ENCODE results near the gene FAM187B.
"Not testable (repeated sequence)": the region's sequence is repeated elsewhere in the genome, so short reads cannot be mapped to it uniquely, and the experiment has no call there.

The FAM187B gene

DNA sequence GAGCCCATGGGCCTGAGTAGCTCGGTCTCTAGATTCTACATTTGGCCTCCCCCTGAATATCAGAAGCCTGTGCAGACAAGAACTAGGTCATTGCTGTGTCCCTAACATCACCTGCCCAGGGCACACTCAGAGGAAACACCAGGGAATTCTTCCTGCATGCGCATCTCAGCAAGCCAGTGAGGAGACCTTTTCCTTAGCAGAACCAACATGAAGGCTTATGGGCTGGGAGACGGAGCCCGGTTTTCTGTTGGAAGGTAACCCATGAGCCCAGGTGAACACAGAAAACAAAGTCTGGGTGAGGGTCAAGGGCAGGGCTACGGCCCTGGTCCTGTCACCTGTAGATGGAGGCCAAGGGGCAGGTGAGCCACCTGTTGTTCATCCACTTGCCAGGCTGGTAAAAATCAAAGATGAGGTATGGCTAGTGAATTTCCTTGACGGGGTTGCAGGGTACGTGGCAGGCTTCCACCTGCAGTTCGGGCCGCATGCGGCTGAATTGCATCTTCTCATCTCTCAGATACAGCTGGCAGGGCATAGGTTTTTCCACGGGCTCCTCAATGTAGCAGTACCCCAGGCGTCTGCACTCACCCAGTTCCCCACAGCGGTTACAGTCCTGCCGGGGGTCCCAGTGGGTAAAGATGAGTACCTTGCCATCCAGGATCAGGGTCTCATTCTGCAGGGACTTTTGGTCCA lies 3.6 kb upstream of the FAM187B start:
- DNase-seq = no peak

DNA sequence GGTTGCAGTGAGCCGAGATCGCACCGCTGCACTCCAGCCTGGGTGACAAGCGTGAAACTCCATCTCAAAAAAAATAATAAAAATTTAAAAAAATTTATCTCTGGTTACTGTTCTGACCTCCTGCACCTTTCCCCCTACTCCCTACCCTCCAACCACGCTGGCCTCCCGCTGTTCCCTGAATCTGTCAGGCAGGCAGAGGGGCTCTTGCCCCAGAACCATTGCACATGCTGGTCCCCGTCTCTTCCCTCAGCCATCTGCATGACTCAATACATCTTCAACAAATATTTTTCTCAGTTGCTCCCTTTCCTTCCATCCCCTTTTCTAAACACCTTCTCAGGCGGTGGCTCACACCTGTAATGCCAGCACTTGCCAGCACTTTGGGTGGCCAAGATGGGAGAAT lies 1.1 kb upstream of the FAM187B start:
- no peak for DNase-seq

DNA sequence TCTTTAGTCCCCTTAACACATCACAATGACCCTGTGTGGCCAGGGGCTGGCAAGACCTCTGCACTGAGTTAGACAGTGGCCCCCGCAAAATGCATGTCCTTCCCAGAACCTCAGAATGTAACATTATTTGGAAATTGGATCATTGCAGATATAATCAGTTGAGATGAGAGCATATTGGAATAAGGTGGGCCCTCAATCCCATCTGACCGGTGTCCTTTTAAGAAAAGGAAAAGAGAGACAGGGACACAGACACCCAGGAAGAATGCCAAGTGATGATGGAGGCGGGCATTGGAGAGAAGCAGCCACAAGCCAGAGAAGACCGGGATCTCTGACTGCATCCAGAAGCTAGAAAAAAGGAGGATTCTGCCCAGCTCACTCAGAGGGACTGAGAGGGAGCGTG lies 1.8 kb downstream of the FAM187B start:
- no peak for DNase-seq

DNA sequence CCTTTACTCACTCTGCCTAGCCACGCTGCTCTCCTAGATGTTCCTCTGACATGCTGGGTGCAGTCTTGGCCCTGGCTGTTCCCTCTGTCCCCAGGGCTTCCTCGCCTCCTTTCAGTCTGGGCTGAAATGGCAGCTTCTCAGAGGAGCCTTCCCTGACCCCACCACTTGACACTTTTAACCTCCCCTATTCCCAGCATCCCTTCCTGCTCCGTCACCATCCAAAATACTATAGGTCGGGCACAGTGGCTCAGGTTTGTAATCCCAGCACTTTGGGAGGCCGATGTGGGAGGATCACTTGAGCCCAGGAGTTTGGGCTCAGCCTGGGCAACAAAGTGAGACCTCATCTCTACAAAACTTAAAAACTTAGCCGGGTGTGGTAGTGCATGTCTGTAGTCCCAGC lies 2.6 kb downstream of the FAM187B start:
- no peak for DNase-seq

DNA sequence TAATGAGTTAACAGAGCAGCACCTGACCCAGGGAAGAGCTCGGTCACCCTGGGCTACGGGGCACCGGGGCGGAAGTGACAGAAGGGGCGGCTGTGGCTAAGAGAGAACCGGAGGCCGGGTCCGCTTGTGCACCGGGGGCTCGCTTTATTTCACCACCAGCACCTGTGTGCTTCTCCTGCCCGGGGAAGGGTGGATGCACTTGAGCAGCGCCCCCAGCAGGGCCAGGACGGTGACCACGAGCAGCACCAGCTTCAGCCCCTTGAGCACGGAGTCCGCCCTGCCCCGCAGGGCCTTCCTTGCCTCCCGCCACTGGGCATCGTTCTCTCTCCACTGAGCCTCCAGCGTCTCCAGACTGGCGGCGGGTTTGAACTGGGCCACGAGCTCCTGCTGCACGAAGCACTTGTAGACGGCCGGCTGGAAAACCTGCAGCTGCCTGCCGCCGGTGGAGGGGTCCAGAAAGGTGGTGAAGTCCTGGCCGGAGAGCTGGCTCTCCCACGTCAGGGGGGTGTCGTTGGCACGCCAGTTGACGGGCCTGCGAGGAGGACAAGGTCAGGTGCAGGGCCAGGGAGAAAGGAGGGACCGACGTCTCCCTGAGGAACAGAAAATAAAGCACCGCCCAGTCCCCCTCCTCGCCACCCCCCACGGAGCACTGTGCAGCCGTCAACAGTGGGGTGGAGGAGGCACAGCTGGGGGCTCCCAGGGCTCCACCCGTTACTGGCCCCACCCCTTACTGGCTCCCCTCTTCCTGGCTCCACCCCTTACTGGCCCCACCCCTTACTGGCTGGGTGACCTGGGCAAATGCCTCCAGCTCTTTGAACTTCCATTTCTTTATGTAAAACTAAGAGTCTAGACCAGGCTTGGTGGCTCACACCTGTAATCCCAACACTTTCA lies 3.6 kb downstream of the FAM187B start:
- DNase-seq = no peak

DNA sequence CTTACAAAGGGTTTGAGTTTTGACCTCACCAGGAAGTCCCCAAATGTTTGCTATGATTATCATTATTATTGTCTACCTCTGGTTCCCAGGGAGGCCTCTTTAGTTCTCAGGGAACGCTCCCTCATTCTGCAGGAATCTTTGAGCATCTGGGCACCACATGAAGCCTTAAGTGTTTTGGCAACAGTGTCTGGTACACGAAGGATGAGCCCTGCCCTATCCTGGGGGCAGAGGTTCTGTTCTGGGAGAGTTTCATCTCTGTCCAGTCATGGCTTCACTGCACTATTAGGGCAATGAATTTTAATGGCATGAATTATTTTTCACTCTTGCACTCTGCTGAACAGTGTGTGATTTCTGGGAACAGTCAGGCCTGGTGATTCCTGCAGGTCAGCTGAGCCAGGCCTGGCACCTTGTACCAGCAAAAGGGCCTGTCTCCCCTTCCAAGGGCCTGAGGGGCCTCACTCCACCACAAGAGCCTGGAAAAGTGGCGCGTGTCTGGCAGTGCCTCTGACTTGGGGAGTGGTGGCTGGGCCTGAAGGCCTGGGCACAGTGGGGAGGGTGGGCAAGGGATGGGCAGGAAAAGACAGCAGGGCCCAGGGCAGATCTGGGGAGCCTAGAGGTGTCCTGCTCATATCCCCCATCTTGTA lies 4.6 kb downstream of the FAM187B start:
- DNase-seq = no peak

DNA sequence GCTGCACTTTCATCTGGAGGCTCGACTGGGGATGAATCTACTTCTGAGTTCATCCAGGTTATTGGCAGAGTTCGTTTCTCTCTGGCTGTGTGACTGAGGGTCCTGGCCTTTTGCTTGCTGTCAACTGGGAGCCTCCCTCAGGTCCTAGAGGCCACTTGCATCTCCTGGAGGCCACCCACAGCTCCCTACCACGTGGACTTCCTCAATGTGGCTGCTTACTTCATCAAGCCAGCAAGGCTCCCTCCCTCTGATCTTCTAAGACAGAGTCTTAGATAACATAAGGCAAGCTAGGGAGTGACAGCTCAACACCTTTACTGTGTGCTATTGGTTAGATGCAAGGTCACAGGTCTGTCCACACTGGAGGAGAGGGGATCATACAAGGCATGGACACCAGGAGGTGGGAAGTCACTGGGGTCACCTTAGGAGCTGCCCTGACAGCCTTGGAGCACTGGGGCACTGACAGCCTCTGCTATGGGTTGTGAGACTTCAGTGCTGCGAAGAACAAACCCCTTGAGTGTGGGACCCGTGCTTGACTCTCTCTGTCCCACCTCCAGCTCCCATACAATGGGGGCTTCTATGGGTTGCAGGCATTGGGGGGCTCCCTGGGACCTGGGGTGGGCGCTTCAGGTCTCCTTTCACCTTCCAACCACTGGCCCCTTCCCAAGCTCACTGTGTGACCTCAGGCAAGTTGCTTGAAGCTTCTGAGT lies 5.3 kb downstream of the FAM187B start:
- no peak for DNase-seq

DNA sequence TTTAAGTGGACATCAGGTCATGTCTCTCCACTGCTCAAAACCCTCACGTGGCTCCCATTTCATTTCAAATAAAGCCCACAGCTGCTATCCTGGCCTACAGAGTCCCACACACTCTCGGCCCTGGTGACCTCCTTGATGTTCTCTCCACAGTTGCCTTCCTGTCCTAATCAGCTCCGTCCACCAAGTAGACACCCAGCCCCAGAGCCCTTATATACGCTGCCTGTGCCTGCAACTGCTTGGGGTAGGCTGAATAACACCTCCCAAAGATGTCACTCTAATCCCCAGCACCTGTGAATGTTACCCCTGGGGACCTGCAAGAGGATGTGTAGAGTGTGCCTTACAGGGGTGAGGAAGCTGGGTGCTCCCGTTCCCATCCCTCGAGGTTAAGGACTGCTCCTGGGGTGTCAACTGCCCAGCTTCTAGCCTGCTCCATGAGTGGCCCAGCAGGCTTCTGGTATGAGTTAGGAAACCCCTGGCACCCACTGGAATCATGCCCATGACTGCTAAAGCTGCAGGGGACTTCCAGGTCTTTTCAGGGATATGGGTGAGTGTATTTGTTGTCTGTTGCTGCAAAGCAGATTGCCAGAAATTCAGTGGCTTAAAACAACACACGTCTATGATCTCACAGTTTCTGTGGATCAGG lies 6.0 kb downstream of the FAM187B start:
- no peak for DNase-seq

DNA sequence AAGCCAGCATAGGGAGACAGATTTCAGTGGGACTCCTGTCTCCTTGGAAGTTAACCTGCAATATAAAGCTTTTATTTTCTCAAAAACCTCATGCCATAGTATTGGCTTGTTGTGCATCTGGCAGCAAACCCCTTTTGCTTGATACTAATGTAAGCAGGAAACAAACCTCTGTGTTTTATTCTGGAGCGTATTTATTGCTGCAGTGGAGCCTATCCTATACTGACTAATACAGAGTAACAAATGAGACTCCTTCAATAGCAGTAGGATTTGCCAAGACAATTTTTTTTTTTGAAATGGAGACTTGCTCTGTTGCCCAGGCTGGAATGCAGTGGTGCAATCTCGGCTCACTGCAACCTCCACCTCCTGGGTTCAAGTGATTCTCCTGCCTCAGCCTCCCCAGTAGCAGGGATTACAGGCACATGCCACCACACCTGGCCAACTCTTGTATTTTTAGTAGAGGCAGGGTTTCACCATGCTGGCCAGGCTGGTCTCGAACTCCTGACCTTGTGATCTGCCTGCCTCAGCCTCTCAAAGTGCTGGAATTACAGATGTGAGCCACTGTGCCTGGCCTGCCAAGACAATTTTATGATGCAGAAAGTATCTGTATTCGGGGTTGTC lies 7.5 kb downstream of the FAM187B start:
- not testable (repeated sequence) for DNase-seq

DNA sequence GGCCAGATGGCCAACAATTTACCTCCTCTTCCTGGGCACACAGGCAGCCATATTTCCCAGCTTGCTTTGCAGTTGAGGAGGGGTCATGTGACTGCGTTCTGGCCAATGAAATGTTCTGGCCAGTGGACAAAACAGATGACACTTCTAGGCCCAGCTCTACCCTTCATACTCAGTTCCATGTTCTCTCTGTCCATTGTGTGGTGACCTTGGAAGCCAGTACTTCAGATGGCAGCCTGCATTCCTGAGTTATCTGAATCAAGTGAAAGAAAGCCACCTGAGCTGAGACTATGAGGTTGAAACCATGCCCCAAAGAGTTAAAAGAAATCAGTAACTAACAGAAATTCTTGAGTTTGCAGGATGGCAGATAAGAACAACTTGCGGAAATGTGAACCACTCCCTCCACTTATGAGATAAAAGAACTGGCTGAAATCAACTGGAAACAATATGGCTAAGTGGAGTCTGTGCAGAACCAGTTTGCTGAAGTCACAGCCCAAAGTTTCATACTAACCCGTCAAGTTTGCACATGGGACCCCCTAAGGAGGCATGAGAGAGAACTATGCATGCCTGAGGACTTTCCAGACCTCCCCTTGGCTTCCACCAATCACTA lies 8.1 kb downstream of the FAM187B start:
- no peak for DNase-seq

DNA sequence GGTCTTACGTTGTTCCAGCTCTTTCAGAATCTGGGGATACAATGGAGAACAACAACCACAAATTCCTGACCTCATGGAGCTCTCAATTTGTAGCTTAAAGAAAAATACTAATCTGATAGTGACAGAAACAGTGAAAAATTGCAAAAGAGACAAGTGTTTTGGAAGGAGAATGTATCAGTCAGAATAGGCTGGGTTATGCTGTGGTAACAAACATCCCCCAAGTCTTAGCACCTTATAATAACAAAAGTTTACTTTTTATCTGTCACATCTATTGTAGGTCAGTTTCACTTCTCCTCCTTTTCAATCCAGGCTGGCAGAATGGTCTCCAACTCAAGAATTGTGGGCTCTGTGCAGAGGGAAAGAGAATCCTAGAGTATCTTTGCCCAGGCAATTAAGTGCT lies 9.5 kb downstream of the FAM187B start:
- DNase-seq = no peak

DNA sequence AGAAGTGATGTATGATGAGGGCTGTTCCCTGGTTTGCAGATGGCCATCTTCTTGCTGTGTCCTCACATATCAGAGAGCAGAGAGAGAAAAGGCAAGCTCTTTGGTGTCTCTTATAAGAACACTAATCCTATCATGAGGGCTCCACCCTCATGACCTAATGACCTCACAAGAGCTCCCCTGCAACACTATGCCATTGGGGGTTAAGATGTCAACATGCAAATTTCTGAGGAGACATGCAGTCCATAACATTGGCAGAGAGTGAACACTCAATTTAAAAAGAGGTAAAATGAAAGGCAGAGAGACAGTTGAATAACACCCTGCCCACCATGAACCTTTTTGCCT lies 10.9 kb downstream of the FAM187B start:
- no peak for DNase-seq

DNA sequence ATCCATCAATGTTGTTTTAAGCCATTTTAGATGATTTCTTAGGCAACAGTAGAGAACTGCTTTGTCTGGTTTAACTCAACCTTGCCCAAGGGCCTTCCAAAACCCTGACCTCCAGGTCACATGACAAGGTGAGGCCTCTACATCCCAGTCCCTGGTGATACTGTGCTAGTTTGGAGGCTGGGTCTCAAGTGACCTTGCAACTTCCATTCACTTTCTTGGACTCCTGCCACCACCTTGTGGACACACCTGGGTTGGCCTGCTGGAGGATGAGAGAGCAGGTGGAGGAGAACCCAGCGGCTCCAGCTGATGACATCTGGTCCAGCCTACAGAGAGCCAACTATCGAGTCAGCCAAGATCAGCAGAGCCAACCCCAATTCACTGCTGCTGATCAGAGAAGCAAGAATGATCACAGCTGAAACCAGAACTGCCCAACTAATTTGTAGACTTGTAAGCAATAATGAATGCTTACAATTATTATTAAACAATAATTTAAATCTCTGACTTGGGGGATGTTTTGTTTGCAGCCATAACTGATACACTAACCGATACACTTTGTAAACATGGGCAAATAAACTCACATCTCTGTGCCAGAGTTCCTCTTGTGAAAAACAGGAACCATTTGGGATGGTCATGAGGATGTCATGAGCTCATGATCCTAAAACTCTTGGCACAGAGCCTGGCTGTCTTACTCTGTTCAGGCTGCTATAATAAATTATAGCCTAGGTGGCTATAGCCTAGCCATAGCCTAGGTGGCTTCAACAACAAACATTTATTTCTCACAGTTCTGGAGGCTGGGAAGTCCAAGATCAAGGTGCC lies 11.5 kb downstream of the FAM187B start:
- no peak for DNase-seq

DNA sequence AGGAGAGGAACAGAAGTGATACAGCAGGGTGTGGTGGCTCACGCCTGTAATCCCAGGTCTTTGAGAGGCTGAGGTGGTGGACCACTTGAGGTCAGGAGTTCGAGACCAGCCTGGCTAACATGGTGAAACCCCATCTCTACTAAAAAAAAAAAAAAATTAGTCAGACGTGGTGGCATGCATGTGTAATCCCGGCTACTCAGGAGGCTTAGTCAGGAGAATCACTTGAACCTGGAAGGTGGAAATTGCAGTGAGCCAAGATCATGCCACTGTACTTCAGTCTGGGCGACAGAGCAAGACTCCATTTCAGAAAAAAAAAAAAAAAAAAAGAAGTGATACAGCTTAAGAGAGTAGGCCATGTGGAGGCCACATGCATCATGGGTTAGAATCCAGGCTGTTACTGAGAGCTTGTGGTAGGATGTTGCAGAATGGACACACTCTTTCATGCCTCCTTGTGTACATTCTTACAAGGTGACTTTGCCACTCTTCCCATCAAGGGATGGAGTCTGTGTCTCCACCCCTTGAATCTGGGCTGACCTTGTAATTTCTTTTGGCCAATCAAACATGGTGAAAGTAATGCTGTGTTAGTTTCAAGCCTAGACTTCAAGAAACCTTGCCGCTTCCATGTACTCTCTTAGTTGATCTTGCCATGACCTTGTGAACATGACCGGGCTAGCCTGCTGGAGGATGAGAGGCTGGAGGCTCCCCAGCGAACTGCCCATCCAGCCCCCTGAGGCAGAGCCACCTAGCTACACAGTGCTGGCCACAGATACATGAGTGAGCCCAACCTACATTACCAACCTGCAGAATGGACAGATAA lies 12.3 kb downstream of the FAM187B start:
- no peak for DNase-seq

DNA sequence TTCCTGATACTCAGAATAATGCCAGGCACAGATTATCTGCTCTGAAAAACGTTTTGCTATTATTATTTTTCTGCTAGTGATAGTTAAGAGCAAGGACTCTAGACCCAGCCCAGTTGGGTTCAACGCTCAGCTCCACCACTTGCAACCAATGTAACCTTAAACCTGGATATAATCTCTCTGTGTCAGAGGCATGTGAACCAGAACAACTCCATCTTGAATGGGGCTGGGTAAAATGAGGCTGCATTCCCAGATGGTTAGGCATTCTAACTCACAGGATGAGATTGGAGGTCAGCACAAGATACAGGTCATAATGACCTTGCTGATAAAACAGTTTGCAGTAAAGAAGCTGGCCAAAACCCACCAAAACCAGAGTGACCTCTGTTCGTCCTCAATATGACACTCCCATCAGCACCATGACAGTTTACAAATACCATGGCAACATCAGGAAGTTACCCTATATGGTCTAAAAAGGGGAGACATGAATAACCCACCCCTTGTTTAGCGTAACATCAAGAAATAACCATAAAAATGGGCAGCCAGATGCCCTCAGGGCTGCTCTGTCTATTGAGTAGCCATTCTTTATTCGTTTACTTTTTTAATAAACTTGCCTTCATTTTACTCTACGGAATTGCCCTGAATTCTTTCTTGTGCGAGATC lies 13.6 kb downstream of the FAM187B start:
- no peak for DNase-seq

DNA sequence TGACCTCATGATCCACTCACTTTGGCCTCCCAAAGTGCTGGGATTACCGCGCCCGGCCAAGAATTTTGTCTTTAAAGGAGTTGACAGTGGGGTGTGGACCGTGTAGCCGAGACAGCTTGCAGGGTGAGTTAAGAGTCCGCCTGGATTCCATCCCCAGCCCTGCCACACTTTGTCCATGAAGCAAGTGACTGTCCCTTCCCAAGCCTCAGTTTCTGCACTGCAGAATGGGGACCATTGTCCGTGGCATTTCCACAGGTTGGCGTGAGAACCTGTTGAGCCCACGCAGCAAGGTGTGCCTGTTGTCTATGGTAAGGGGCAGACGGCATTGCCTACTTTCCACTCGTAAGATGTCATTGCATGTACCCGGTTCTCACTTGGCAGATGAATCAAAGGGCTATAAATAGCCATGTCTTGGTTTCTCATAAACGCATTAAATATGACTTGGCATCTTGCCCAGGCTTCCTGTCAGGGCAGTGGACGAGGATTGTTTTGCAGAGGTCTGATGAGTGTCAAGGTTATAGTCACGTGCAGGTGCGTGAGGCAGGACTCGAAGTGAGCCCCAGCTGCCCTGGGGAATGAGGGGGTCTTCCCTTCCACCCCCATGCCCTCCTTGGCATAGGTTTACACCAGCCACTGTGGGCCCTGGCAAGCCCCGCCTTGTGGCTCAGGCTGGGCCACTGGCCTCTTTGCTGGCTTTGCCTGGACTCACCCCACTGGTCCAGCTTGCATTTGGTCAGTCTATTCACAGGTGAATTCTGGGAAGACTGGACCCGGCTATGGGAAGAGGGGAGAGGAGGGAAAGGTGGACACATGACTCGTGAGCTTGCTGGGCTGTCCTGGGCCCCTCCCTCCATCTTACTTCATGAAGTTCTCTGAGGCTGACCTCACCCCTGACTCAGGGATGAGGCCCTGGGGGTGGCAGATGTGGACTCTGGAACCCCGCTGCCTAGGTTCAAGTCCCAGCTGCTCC lies 14.6 kb downstream of the FAM187B start:
- DNase-seq = no peak

DNA sequence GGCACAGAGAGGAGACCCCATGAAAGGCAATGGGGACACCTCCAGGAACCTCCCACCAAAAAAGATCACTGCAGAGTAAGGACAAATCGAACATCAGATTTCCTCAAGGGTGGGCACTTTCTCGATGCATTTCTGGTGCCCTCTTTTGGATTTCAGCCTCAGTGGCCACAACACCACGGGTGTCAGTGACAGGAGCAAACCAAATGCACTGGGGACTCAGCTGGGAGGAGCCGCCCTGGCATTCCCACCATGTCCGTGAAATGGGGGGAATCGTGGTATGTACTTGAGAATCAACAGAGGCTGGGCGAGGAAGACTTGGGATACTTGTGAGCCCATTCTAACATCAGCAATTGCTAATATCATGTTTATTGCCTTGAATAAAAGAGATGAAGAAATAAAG lies 16.3 kb downstream of the FAM187B start:
- DNase-seq = no peak

DNA sequence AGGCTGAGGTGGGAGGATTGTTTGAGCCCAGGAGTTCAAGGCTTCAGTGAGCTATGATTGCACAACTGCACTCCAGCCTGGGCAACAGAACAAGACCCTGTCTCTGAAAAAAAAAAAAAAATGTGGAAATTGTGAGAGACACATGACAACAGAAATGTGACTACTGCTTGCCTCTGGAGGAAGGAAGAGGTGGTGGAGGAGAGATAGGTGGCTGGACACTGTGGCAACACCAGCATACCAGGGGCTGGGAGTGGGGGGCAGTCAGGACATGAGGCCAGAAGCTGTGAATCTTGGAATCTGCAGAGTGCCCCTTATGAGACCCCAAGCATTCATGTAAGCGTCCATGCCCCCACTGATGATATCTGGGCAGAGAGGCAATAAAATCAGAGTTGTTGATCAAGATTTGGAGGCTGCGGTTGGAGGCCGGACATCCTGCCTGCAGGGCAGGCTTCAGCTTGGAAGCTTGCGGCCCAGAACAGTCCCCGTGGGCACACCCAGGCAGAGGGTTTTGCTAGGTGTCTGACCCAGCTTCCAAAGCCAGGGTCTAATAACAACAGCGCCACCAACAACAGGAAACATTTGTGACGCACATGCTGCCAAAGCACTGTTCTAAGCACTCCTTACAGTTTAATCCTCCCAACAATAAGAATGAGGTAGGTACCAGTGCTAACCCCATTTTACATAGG lies 16.9 kb downstream of the FAM187B start:
- DNase-seq = no peak

All from T1000 (cell line).